ENCODE data around the gene RNU6-9. TPM values are rescaled to one million over a fixed set of nuclear protein-coding genes. Genes with fewer than 3 reads are reported as not detected.

Gene RNU6-9
- total RNA-seq, 1 donor from 2014 or later = not detected

- Histone ChIP-seq H3K4me1 (ENCODE audit: insufficient read depth, low read length) (peaks cover 19% of the 10 kb centered on the region), H3K27ac (ENCODE audit: low read depth, low read length) (no peak overlapping the region), H3K9me3 (ENCODE audit: insufficient read depth, low read depth, low read length) (no peaks in the 10 kb centered on the region), H3K4me2 (ENCODE audit: low read length) (no peak overlapping the region), H3K36me3 (ENCODE audit: insufficient read depth, low read length) (no peaks in the 10 kb centered on the region), H3K27me3 (ENCODE audit: insufficient read depth, low read length) (no peaks in the 10 kb centered on the region), H3K4me3 (ENCODE audit: insufficient read depth, low read depth, low read length) (no peak overlapping the region), H4K20me1 (ENCODE audit: insufficient read depth, low read length) (peaks cover 26% of the 10 kb centered on the region), H3K79me2 (ENCODE audit: insufficient read depth, low read length) (no peaks in the 10 kb centered on the region), H2AFZ (ENCODE audit: low read depth, low read length) (no peak overlapping the region), H3K9ac (ENCODE audit: low read length) (no peak overlapping the region)
- H3K27me3 Mint-ChIP-seq (ENCODE audit: low read depth, unreplicated experiment) = no peaks in the 10 kb centered on the region
- peaks cover 9% of the 10 kb centered on the region for H3K36me3 Mint-ChIP-seq (ENCODE audit: low read depth, unreplicated experiment)
- no peak for DNase-seq (ENCODE audit: low read depth)
- no peak overlapping the region for H3K4me3 Mint-ChIP-seq (ENCODE audit: unreplicated experiment)
- H3K9me3 Mint-ChIP-seq (ENCODE audit: unreplicated experiment) = no peaks in the 10 kb centered on the region
- TF ChIP-seq EZH2 (IDR thresholded peaks at IDR 0.05; ENCODE audit: insufficient read depth, low read length) (no peak), CTCF (IDR thresholded peaks at IDR 0.05; ENCODE audit: insufficient read depth, low read depth, low read length) (no peak)
- H3K4me1 Mint-ChIP-seq (ENCODE audit: low read depth, unreplicated experiment) = peaks cover 2% of the 10 kb centered on the region
- FAIRE-seq = no peak
- no peak overlapping the region for H3K27ac Mint-ChIP-seq (ENCODE audit: unreplicated experiment)
These were observed 25.9 kb upstream of the RNU6-9 start for GRCh38 chr19:867301-867793.

GRCh38 chr19:867855-868457, 25.3 kb upstream of the RNU6-9 start:
- H3K27ac ChIP-seq (ENCODE audit: low read depth, low read length) = no peak overlapping the region
- H3K4me2 ChIP-seq (ENCODE audit: low read length) = no peak overlapping the region
- TF ChIP-seq CTCF (IDR thresholded peaks at IDR 0.05; ENCODE audit: insufficient read depth, low read depth, low read length) (no peak), EZH2 (IDR thresholded peaks at IDR 0.05; ENCODE audit: insufficient read depth, low read length) (no peak)
- H3K27me3 ChIP-seq (ENCODE audit: insufficient read depth, low read length) = no peaks in the 10 kb centered on the region
- no peak overlapping the region for H2AFZ ChIP-seq (ENCODE audit: low read depth, low read length)
- no peaks in the 10 kb centered on the region for H3K9me3 Mint-ChIP-seq (ENCODE audit: unreplicated experiment)
- DNase-seq (ENCODE audit: low read depth) = no peak
- no peak for FAIRE-seq
- H3K4me1 Mint-ChIP-seq (ENCODE audit: low read depth, unreplicated experiment) = peaks cover 2% of the 10 kb centered on the region
- H3K27ac Mint-ChIP-seq (ENCODE audit: unreplicated experiment) = no peak overlapping the region
- no peaks in the 10 kb centered on the region for H3K79me2 ChIP-seq (ENCODE audit: insufficient read depth, low read length)
- no peak overlapping the region for H3K4me3 Mint-ChIP-seq (ENCODE audit: unreplicated experiment)
- peaks cover 19% of the 10 kb centered on the region for H3K4me1 ChIP-seq (ENCODE audit: insufficient read depth, low read length)
- peaks cover 9% of the 10 kb centered on the region for H3K36me3 Mint-ChIP-seq (ENCODE audit: low read depth, unreplicated experiment)
- no peak overlapping the region for H3K9ac ChIP-seq (ENCODE audit: low read length)
- H3K4me3 ChIP-seq (ENCODE audit: insufficient read depth, low read depth, low read length) = no peak overlapping the region
- no peaks in the 10 kb centered on the region for H3K9me3 ChIP-seq (ENCODE audit: insufficient read depth, low read depth, low read length)
- H3K36me3 ChIP-seq (ENCODE audit: insufficient read depth, low read length) = no peaks in the 10 kb centered on the region
- peaks cover 26% of the 10 kb centered on the region for H4K20me1 ChIP-seq (ENCODE audit: insufficient read depth, low read length)
- no peaks in the 10 kb centered on the region for H3K27me3 Mint-ChIP-seq (ENCODE audit: low read depth, unreplicated experiment)
